Measurements from ENCODE around the gene IL19.

Gene IL19

GRCh38 chr1:206723462-206723804 lies 47.1 kb upstream of the IL19 start:
- no peak for ATAC-seq (ENCODE audit: insufficient read depth, low read depth)
- Histone ChIP-seq H3K4me2 (ENCODE audit: insufficient read depth, low read length) (no peak overlapping the region), H3K27ac (ENCODE audit: low read length) (no peak overlapping the region), H3K9ac (ENCODE audit: low read depth, low read length) (no peak overlapping the region), H3K36me3 (ENCODE audit: insufficient read depth, low read length) (no peaks in the 10 kb centered on the region), H3K27me3 (ENCODE audit: insufficient read depth, low read length, poor library complexity) (no peaks in the 10 kb centered on the region), H3K4me3 (ENCODE audit: low read depth in 1 of 2, low read length in 2 of 2) (no peak overlapping the region), H3K9me3 (ENCODE audit: insufficient read depth, low read length, severe bottlenecking) (no peaks in the 10 kb centered on the region), H2AFZ (ENCODE audit: low read depth, low read length) (no peak overlapping the region), H3K79me2 (ENCODE audit: insufficient read depth, low read length) (peaks cover 33% of the 10 kb centered on the region), H3K4me1 (ENCODE audit: insufficient read depth, low read length) (peaks cover 13% of the 10 kb centered on the region), H4K20me1 (ENCODE audit: insufficient read depth, low read length) (peaks cover 15% of the 10 kb centered on the region; the same call in 1 of the 2 replicates)
- no peak for DNase-seq
- TF ChIP-seq EZH2 (IDR thresholded peaks at IDR 0.05; ENCODE audit: borderline replicate concordance, low read depth, low read length, severe bottlenecking) (no peak), CTCF (IDR thresholded peaks at IDR 0.05; ENCODE audit: borderline replicate concordance, extremely low read depth, low read length, poor library complexity, severe bottlenecking) (no peak)

GRCh38 chr1:206723805-206724472 lies 46.6 kb upstream of the IL19 start:
- DNase-seq (no peak), ATAC-seq (ENCODE audit: insufficient read depth, low read depth) (no peak)
- Histone ChIP-seq H3K27me3 (ENCODE audit: insufficient read depth, low read length, poor library complexity) (no peaks in the 10 kb centered on the region), H3K4me2 (ENCODE audit: insufficient read depth, low read length) (no peak overlapping the region), H3K27ac (ENCODE audit: low read length) (no peak overlapping the region), H4K20me1 (ENCODE audit: insufficient read depth, low read length) (peaks cover 15% of the 10 kb centered on the region; the same call in 1 of the 2 replicates), H3K9me3 (ENCODE audit: insufficient read depth, low read length, severe bottlenecking) (no peaks in the 10 kb centered on the region), H3K36me3 (ENCODE audit: insufficient read depth, low read length) (peaks cover 3% of the 10 kb centered on the region; the same call in 1 of the 2 replicates), H3K4me3 (ENCODE audit: low read depth in 1 of 2, low read length in 2 of 2) (no peak overlapping the region), H3K9ac (ENCODE audit: low read depth, low read length) (no peak overlapping the region), H3K79me2 (ENCODE audit: insufficient read depth, low read length) (peaks cover 33% of the 10 kb centered on the region), H3K4me1 (ENCODE audit: insufficient read depth, low read length) (peaks cover 13% of the 10 kb centered on the region), H2AFZ (ENCODE audit: low read depth, low read length) (no peak overlapping the region)
- TF ChIP-seq CTCF (IDR thresholded peaks at IDR 0.05; ENCODE audit: borderline replicate concordance, extremely low read depth, low read length, poor library complexity, severe bottlenecking) (no peak), EZH2 (IDR thresholded peaks at IDR 0.05; ENCODE audit: borderline replicate concordance, low read depth, low read length, severe bottlenecking) (no peak)

GRCh38 chr1:206725109-206725963 lies 45.2 kb upstream of the IL19 start:
- Histone ChIP-seq H3K4me3 (ENCODE audit: low read depth in 1 of 2, low read length in 2 of 2) (no peak overlapping the region), H4K20me1 (ENCODE audit: insufficient read depth, low read length) (peaks cover 15% of the 10 kb centered on the region; the same call in 1 of the 2 replicates), H3K9ac (ENCODE audit: low read depth, low read length) (no peak overlapping the region), H3K27me3 (ENCODE audit: insufficient read depth, low read length, poor library complexity) (no peaks in the 10 kb centered on the region), H3K36me3 (ENCODE audit: insufficient read depth, low read length) (peaks cover 17% of the 10 kb centered on the region), H3K4me2 (ENCODE audit: insufficient read depth, low read length) (no peak overlapping the region), H3K27ac (ENCODE audit: low read length) (peak overlapping the region; percentile 48), H2AFZ (ENCODE audit: low read depth, low read length) (no peak overlapping the region), H3K79me2 (ENCODE audit: insufficient read depth, low read length) (peaks cover 24% of the 10 kb centered on the region), H3K9me3 (ENCODE audit: insufficient read depth, low read length, severe bottlenecking) (no peaks in the 10 kb centered on the region), H3K4me1 (ENCODE audit: insufficient read depth, low read length) (peaks cover 13% of the 10 kb centered on the region)
- no peak for TF ChIP-seq EZH2 (IDR thresholded peaks at IDR 0.05; ENCODE audit: borderline replicate concordance, low read depth, low read length, severe bottlenecking)
- TF ChIP-seq CTCF (IDR thresholded peaks at IDR 0.05; ENCODE audit: borderline replicate concordance, extremely low read depth, low read length, poor library complexity, severe bottlenecking), result peak; percentile 80
- ATAC-seq (ENCODE audit: insufficient read depth, low read depth) (peak; percentile 65), DNase-seq (peak; percentile 71)
